ENCODE results near the gene BCAT1. TPM values are rescaled to one million over a fixed set of nuclear protein-coding genes. Genes with fewer than 3 reads are reported as not detected.
"Not testable (repeated sequence)": the region's sequence is repeated elsewhere in the genome, so short reads cannot be mapped to it uniquely, and the experiment has no call there.

BCAT1 gene
- total and polyA plus RNA-seq, 8 donors, result 1.3 to 33.0 (median 7.4) TPM

DNA sequence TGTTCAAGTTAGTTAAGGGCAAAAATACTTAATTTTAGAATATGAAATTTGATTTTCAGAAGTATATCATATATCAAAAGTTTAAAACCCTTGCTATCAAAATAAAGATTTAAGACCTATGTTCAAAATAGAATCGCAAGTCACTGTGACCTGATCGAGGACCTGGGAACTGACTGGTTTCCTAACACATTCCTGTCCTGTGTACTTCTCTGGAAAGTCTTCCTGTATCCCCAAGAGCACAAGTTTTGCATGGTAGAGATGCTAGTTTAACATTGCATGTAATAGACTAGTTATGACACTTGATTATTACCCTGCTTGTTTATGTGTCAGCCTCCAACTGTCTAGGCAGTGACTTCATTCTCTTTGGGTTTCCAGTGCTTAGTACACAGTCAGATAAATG is 30.3 kb downstream of the BCAT1 start:
- H3K27me3 ChIP-seq, result no peaks in the 10 kb centered on the region
- intact Hi-C loops (cut with DNase I; ENCODE audit: low total_unique reads), result no loop called here
- DNase-seq, result no peak
- H3K36me3 ChIP-seq, result no peaks in the 10 kb centered on the region
- WGBS, 5 donors, result 35 to 41% (median 39%) methylated on average over 2 of the region's 2 CpGs
- H3K4me1 ChIP-seq, result peaks cover 0 to 6% (median 0%) of the 10 kb centered on the region in 4 donors
- TF ChIP-seq CTCF (IDR thresholded peaks at IDR 0.05), result no peak
- TF ChIP-seq EP300 (IDR thresholded peaks at IDR 0.05), result no peak
- no peak for TF ChIP-seq POLR2A (IDR thresholded peaks at IDR 0.05)
- TF ChIP-seq POLR2AphosphoS5 (IDR thresholded peaks at IDR 0.05), result no peak
- no peak overlapping the region for H3K27ac ChIP-seq
- H3K9me3 ChIP-seq, result no peaks in the 10 kb centered on the region
- no peak overlapping the region for H3K4me3 ChIP-seq

DNA sequence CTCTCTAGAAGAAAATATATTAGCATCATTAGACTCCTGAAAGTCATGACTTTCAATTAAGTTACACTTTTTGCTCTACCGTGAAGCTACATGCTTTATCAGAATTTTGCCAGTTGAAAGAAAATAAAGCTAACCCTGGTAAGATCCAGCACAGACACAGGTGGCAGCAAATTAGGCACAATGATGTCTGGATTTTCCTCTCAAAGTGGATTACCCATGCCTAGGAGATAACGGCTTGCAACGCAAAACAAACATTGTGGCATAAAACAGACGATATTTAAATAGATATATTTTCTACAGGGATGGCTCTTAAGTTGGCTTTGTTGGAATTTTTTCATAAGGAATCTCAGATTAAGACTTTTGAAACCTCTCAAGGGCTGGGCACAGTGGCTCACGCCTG is 33.4 kb downstream of the BCAT1 start:
- Histone ChIP-seq H3K27me3 (no peaks in the 10 kb centered on the region), H3K27ac (no peak overlapping the region), H3K36me3 (no peaks in the 10 kb centered on the region), H3K9me3 (no peaks in the 10 kb centered on the region), H3K4me1 (peaks cover 0 to 7% (median 0%) of the 10 kb centered on the region in 4 donors), H3K4me3 (no peak overlapping the region)
- intact Hi-C loops (cut with DNase I; ENCODE audit: low total_unique reads), result no loop called here
- DNase-seq, result no peak
- 71 to 76% (median 74%) methylated on average over 5 of the region's 5 CpGs for WGBS, 5 donors
- no peak for TF ChIP-seq POLR2AphosphoS5 (IDR thresholded peaks at IDR 0.05)

GRCh38 chr12:24913953-24914352 is 34.9 kb downstream of the BCAT1 start:
- intact Hi-C loops (cut with DNase I; ENCODE audit: low total_unique reads), result no loop called here
- no peaks in the 10 kb centered on the region for H3K27me3 ChIP-seq
- no peak overlapping the region for H3K4me3 ChIP-seq
- TF ChIP-seq POLR2AphosphoS5 (IDR thresholded peaks at IDR 0.05) (no peak), POLR2A (IDR thresholded peaks at IDR 0.05) (no peak), CTCF (IDR thresholded peaks at IDR 0.05) (no peak), EP300 (IDR thresholded peaks at IDR 0.05) (no peak)
- no peaks in the 10 kb centered on the region for H3K9me3 ChIP-seq
- DNase-seq, result no peak
- WGBS, 5 donors, result 91 to 100% (median 94%) methylated on average over 3 of the region's 3 CpGs
- peaks cover 0 to 7% (median 0%) of the 10 kb centered on the region in 4 donors for H3K4me1 ChIP-seq
- H3K36me3 ChIP-seq, result no peaks in the 10 kb centered on the region
- no peak overlapping the region for H3K27ac ChIP-seq

GRCh38 chr12:24913130-24913529 is 35.8 kb downstream of the BCAT1 start:
- no peaks in the 10 kb centered on the region for H3K36me3 ChIP-seq
- peaks cover 0 to 7% (median 0%) of the 10 kb centered on the region in 4 donors for H3K4me1 ChIP-seq
- H3K27ac ChIP-seq, result no peak overlapping the region
- no peaks in the 10 kb centered on the region for H3K27me3 ChIP-seq
- no peak for TF ChIP-seq CTCF (IDR thresholded peaks at IDR 0.05)
- no peak for TF ChIP-seq POLR2A (IDR thresholded peaks at IDR 0.05)
- no peak for TF ChIP-seq POLR2AphosphoS5 (IDR thresholded peaks at IDR 0.05)
- H3K9me3 ChIP-seq, result no peaks in the 10 kb centered on the region
- no peak for DNase-seq
- no peak overlapping the region for H3K4me3 ChIP-seq
- intact Hi-C loops (cut with DNase I; ENCODE audit: low total_unique reads), result no loop called here
- 67 to 75% (median 69%) methylated on average over 3 of the region's 3 CpGs for WGBS, 5 donors

DNA sequence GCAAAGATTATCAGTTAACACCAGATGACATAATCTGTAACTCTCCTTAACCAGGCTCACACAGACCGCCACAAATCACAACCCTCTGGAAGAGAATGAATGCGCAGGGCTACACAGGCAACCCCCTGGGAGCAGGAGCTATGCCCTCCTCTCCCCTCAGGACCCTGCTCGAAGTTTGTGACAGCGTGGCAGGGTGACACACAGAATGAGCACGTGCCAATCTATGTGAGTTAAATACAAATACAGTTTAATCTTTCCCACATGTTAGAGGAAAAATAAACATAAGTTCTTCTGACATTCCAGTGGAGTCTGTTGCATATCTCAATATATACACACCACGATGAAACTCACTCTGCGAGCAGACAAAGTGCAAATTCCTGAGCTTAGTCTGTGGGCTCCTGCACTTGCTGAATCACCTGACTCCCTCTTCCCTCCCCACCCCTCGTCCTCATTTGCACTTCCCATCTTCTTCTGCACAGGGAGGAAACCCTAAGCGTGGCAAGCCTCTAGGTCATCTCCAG is 37.6 kb downstream of the BCAT1 start:
- H3K4me3 ChIP-seq, result no peak overlapping the region
- intact Hi-C loops (cut with DNase I; ENCODE audit: low total_unique reads), result no loop called here
- no peaks in the 10 kb centered on the region for H3K36me3 ChIP-seq
- peak in 1 of 2 donors; percentile 38 for DNase-seq
- WGBS, 5 donors, result 28 to 41% (median 35%) methylated on average over 8 to 9 of the region's 9 CpGs
- no peak for TF ChIP-seq POLR2AphosphoS5 (IDR thresholded peaks at IDR 0.05)
- TF ChIP-seq EP300 (IDR thresholded peaks at IDR 0.05), result no peak
- no peak for TF ChIP-seq POLR2A (IDR thresholded peaks at IDR 0.05)
- TF ChIP-seq CTCF (IDR thresholded peaks at IDR 0.05), result no peak
- H3K4me1 ChIP-seq, result peaks cover 0 to 7% (median 0%) of the 10 kb centered on the region in 4 donors
- H3K27me3 ChIP-seq, result no peaks in the 10 kb centered on the region
- H3K27ac ChIP-seq, result no peak overlapping the region
- no peaks in the 10 kb centered on the region for H3K9me3 ChIP-seq

DNA sequence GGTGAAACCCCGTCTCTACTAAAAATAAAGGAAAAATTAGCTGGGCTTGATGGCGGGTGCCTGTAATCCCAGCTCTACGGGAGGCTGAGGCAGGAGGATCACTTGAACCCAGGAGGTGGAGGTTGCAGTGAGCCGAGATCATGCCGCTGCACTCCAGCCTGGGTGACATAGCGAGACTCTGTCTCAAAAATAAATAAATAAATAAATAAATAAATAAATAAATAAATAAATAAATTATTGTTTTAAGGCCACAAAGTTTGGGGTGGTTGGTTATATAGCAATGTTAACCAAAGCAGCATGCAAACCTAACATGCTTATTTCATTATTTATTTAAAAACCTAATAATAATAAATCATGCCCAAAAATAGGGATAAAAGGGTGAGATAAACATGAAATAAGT is 38.7 kb downstream of the BCAT1 start:
- H3K4me3 ChIP-seq; H3K36me3 ChIP-seq; H3K4me1 ChIP-seq; DNase-seq; H3K9me3 ChIP-seq; H3K27me3 ChIP-seq; intact Hi-C loops (cut with DNase I; ENCODE audit: low total_unique reads); H3K27ac ChIP-seq: not testable (repeated sequence)
- WGBS, 5 donors, result 93 to 98% (median 96%) methylated on average over 6 of the region's 6 CpGs
